Aorta (tissue), 5 donors: ENCODE measurements around the gene SIT1. TPM values are rescaled to one million over a fixed set of nuclear protein-coding genes. Genes with fewer than 3 reads are reported as not detected.

ENCODE experiments used
- ATAC-seq: fragments of 200-7000 bp; cut with Tn5 transposase; one replicate; pipeline ENCODE4 v1.9.1; 2022; ENCODE audit warnings: moderate library complexity; ENCODE audit not compliant: low FRiP score
- DNase-seq, 2 donors: peaks; one replicate each; pipeline ENCODE4 v3.0.0-alpha.2; 2020
- H3K27ac ChIP-seq, 2 donors: one replicate each; pipeline ENCODE4 v1.5.1; 2013; ENCODE audit warnings: low read length in 2 of 2, mild to moderate bottlenecking in 2 of 2, moderate library complexity in 2 of 2, control low read depth in 1 of 2, inconsistent platforms in 1 of 2, low read depth in 1 of 2
- H3K27me3 ChIP-seq, 2 donors: one replicate each; pipeline ENCODE4 v1.6.1; 2013; ENCODE audit warnings: control low read depth in 1 of 2, low read length in 1 of 2, mild to moderate bottlenecking in 1 of 2, moderate library complexity in 1 of 2; ENCODE audit not compliant: insufficient read depth in 2 of 2, control insufficient read depth in 1 of 2
- H3K36me3 ChIP-seq, 2 donors: one replicate each; pipeline ENCODE4 v1.6.1; 2013; ENCODE audit warnings: control low read depth in 1 of 2, low read length in 1 of 2, mild to moderate bottlenecking in 1 of 2; ENCODE audit not compliant: insufficient read depth in 2 of 2, control insufficient read depth in 1 of 2
- H3K4me1 ChIP-seq, 2 donors: one replicate each; pipeline ENCODE4 v1.6.1; 2013; ENCODE audit warnings: low read length in 2 of 2, control low read depth in 1 of 2, mild to moderate bottlenecking in 1 of 2, moderate library complexity in 1 of 2; ENCODE audit not compliant: insufficient read depth in 2 of 2, control insufficient read depth in 1 of 2
- H3K4me3 ChIP-seq, 2 donors: one replicate each; pipeline ENCODE4 v1.5.1; 2013; ENCODE audit warnings: low read length in 2 of 2, control low read depth in 1 of 2, mild to moderate bottlenecking in 1 of 2
- H3K9me3 ChIP-seq: one replicate; pipeline ENCODE4 v1.6.1; 2013; ENCODE audit warnings: mild to moderate bottlenecking, low read length; ENCODE audit not compliant: control insufficient read depth
- WGBS, 2 donors: extraction: QIAGEN DNeasy Blood & Tissue Kit; methylation state at CpG; one replicate each; pipeline ENCODE4 v1.1.7; 2013; 5-methylcytosine and 5-hydroxymethylcytosine counted together
- intact Hi-C, 2 donors: fragments of 100-400 bp; cut with DNase I; formaldehyde crosslinking; loops; one replicate each; pipeline versions ENCODE4 v1.14.2 to v1.15.0; 2022
- polyA plus RNA-seq, 2 donors: library from polyadenylated mRNA; stranded (reverse); fragments of 200-250 nt; gene quantifications; one replicate each; pipeline ENCODE4 v1.2.3, GENCODE V29; 2013
- total RNA-seq, 2 donors: library from RNA; stranded (reverse); fragmentation: NEBNext Ultra II Directional; extraction: Animal tissue kit (Norgen Biotek cat#: 25700); gene quantifications; one replicate each; pipeline ENCODE4 v1.2.1, GENCODE V29; 2021
- donor health status: healthy with polysubstance abuse.
- donor health status: Bipolar disorder and iron deficiency.
- donor health status: DM: no; HTN: no; CAD: no.
- donor health status: DM: no; HTN: no; CAD: no.
- donor health status: DM: yes; HTN: yes; CAD: no.

Gene SIT1
- total and polyA plus RNA-seq, 4 donors = 0.65 to 1.3 (median 1.1) TPM

DNA sequence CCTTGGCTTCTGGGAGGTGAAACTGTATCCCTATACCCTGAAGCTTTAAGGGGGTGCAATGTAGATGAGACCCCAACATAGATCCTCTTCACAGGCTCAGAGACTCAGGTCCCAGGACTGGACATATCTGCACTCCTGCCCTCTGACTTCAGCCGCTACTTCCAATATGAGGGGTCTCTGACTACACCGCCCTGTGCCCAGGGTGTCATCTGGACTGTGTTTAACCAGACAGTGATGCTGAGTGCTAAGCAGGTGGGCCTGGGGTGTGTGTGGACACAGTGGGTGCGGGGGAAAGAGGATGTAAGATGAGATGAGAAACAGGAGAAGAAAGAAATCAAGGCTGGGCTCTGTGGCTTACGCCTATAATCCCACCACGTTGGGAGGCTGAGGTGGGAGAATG lies 28.4 kb upstream of the SIT1 start:
- no peak for ATAC-seq
- Histone ChIP-seq H3K27ac (peak overlapping the region in 1 of 2 donors; percentile 13), H3K4me1 (no peaks in the 10 kb centered on the region), H3K36me3 (peaks cover 0 to 12% of the 10 kb centered on the region in 2 donors), H3K9me3 (no peaks in the 10 kb centered on the region), H3K4me3 (no peak overlapping the region), H3K27me3 (no peaks in the 10 kb centered on the region)
- WGBS, 2 donors = 87 to 94% methylated on average over 5 of the region's 5 CpGs
- no peak for DNase-seq
- intact Hi-C loops = no loop called here

DNA sequence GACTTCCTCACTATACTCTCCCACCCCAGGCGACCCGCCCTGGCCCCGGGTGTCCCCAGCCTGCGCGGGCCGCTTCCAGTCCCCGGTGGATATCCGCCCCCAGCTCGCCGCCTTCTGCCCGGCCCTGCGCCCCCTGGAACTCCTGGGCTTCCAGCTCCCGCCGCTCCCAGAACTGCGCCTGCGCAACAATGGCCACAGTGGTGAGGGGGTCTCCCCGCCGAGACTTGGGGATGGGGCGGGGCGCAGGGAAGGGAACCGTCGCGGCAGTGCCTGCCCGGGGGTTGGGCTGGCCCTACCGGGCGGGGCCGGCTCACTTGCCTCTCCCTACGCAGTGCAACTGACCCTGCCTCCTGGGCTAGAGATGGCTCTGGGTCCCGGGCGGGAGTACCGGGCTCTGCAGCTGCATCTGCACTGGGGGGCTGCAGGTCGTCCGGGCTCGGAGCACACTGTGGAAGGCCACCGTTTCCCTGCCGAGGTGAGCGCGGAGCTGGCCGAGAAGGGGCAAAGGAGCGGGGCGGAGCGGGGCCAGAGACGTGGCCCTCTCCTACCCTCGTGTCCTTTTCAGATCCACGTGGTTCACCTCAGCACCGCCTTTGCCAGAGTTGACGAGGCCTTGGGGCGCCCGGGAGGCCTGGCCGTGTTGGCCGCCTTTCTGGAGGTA lies 25.1 kb upstream of the SIT1 start:
- intact Hi-C loops = no loop called here
- no peak overlapping the region for H3K27ac ChIP-seq
- H3K9me3 ChIP-seq = no peaks in the 10 kb centered on the region
- no peaks in the 10 kb centered on the region for H3K27me3 ChIP-seq
- H3K36me3 ChIP-seq = no peaks in the 10 kb centered on the region
- 7 to 9% methylated on average over 48 to 51 of the region's 51 CpGs for WGBS, 2 donors
- peak overlapping the region; percentile 8 to 34 for H3K4me3 ChIP-seq
- peak; percentile 62 to 83 for DNase-seq
- ATAC-seq = peak; percentile 61
- no peaks in the 10 kb centered on the region for H3K4me1 ChIP-seq

DNA sequence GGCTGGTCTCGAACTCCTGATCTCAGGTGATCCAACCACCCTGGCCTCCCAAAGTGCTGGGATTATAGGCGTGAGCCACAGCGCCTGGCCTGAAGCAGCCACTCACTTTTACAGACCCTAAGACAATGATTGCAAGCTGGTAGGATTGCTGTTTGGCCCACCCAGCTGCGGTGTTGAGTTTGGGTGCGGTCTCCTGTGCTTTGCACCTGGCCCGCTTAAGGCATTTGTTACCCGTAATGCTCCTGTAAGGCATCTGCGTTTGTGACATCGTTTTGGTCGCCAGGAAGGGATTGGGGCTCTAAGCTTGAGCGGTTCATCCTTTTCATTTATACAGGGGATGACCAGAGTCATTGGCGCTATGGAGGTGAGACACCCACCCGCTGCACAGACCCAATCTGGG lies 24.5 kb upstream of the SIT1 start:
- intact Hi-C loops = no loop called here
- no peaks in the 10 kb centered on the region for H3K27me3 ChIP-seq
- ATAC-seq = no peak
- no peak overlapping the region for H3K4me3 ChIP-seq
- peak overlapping the region in 1 of 2 donors; percentile 6 for H3K27ac ChIP-seq
- H3K4me1 ChIP-seq = no peaks in the 10 kb centered on the region
- no peaks in the 10 kb centered on the region for H3K9me3 ChIP-seq
- 71 to 72% methylated on average over 13 of the region's 13 CpGs for WGBS, 2 donors
- no peak for DNase-seq
- no peaks in the 10 kb centered on the region for H3K36me3 ChIP-seq

DNA sequence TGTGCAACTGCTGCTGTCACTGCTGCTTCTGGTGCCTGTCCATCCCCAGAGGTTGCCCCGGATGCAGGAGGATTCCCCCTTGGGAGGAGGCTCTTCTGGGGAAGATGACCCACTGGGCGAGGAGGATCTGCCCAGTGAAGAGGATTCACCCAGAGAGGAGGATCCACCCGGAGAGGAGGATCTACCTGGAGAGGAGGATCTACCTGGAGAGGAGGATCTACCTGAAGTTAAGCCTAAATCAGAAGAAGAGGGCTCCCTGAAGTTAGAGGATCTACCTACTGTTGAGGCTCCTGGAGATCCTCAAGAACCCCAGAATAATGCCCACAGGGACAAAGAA lies 23.3 kb upstream of the SIT1 start:
- Histone ChIP-seq H3K27me3 (no peaks in the 10 kb centered on the region), H3K4me1 (no peaks in the 10 kb centered on the region), H3K9me3 (no peaks in the 10 kb centered on the region), H3K27ac (no peak overlapping the region), H3K4me3 (no peak overlapping the region), H3K36me3 (no peaks in the 10 kb centered on the region)
- ATAC-seq (no peak), DNase-seq (no peak)
- intact Hi-C loops = no loop called here
- WGBS, 2 donors = 47 to 49% methylated on average over 3 of the region's 3 CpGs

DNA sequence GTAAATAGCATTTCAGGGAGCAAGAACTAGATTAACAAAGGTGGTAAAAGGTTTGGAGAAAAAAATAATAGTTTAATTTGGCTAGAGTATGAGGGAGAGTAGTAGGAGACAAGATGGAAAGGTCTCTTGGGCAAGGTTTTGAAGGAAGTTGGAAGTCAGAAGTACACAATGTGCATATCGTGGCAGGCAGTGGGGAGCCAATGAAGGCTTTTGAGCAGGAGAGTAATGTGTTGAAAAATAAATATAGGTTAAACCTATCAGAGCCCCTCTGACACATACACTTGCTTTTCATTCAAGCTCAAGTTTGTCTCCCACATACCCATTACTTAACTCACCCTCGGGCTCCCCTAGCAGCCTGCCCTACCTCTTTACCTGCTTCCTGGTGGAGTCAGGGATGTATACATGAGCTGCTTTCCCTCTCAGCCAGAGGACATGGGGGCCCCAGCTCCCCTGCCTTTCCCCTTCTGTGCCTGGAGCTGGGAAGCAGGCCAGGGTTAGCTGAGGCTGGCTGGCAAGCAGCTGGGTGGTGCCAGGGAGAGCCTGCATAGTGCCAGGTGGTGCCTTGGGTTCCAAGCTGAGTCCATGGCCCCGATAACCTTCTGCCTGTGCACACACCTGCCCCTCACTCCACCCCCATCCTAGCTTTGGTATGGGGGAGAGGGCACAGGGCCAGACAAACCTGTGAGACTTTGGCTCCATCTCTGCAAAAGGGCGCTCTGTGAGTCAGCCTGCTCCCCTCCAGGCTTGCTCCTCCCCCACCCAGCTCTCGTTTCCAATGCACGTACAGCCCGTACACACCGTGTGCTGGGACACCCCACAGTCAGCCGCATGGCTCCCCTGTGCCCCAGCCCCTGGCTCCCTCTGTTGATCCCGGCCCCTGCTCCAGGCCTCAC lies 22.6 kb upstream of the SIT1 start, which contains the start of gene CA9:
Gene CA9 (plus strand): TSS at position 797 of the 893 bp plus-strand sequence. CDS start 32 bp downstream, at position 829.
- intact Hi-C loops = no loop called here
- DNase-seq (peak in 1 of 2 donors; percentile 64), ATAC-seq (peak; percentile 42)
- Histone ChIP-seq H3K27ac (no peak within 1 kb of the TSS), H3K27me3 (no peaks in the 10 kb centered on the region), H3K36me3 (no peaks in the 10 kb centered on the region), H3K4me1 (no peaks in the 10 kb centered on the region), H3K4me3 (no peak within 1 kb of the TSS), H3K9me3 (no peaks in the 10 kb centered on the region)
- WGBS, 2 donors = 6 to 9% methylated on average over 10 of the region's 10 CpGs

DNA sequence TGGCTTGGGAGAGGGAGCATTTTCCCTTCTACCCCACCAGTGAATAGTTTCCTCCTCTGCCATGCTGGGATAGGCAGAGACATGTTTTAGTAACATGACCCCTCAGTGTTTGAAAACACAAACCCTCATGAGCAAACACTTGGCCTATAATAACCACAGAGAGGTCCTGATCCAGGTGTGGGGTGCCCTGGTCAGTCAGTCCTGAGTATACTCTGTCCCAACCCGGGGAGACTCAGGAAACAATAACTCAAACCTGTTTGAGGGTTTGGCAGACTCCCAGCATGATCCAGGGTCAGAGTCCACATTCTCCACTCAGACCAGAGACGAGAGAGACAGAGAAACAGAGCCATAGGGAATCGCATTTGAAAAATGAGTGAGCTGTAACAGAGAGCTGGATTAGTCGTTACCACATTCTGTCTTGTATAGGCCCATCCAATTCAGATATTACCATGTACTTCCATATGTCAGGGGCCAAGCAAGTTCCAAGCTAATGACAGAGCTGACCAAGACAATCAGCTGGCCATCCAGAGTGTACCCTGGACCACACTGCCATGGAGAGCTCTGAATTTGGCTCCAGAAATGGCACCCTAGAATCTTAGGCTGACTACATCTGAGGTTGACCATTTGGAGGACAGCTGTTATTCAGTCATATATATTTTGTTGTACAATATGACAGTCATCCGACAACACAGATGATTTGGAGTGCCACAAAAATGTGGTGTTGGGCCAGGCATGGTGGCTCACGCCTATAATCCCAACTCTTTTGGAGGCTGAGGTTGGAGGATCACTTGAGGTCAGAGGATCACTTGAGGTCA lies 18.8 kb upstream of the SIT1 start:
- 77% methylated on average over 6 of the region's 6 CpGs for WGBS, 2 donors
- H3K4me3 ChIP-seq = no peak overlapping the region
- H3K27me3 ChIP-seq = no peaks in the 10 kb centered on the region
- DNase-seq (no peak), ATAC-seq (no peak)
- H3K36me3 ChIP-seq = no peaks in the 10 kb centered on the region
- no peak overlapping the region for H3K27ac ChIP-seq
- no peaks in the 10 kb centered on the region for H3K4me1 ChIP-seq
- intact Hi-C loops = no loop called here
- H3K9me3 ChIP-seq = no peaks in the 10 kb centered on the region

DNA sequence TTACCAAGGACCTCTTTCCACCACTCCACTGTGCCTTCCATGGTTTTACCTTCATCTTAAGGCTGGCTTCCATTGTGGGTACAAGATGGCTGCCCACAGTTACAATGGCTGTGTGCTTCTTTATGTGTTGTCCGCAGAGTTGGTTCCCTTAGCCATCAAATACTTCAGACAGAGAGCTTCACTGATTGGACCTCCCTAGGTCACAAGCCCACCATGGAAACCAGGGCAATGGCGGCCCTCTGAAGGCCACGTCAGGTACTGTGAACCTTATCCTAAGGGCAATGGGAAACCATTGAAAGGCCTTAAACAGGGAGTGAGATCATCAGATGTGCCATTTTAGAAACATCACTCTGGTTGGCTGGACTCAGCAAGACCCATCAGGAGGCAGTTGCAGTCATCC lies 17.2 kb upstream of the SIT1 start:
- no peak for ATAC-seq
- intact Hi-C loops = no loop called here
- no peak overlapping the region for H3K4me3 ChIP-seq

DNA sequence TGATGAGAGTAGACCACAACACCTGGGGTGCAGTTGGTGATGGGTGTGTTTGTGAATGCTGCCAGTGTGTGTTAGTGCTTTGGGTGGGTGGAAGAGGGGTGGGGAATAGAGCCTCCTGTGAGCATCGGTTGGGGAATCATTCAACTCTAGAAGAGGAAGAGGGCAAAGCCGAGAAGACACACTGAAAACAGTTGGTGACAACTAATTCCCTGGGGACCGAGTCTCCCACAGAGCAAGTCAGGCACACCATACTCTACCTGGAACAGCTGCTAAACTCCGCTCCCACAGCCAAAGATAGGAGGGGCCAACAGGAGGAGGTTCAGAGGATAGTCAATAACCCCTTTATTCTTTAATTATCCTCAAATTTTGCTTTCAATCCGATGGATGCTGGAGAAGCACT lies 15.8 kb upstream of the SIT1 start:
- no peak overlapping the region for H3K27ac ChIP-seq
- WGBS, 2 donors = 90 to 94% methylated on average over 5 of the region's 5 CpGs
- no peak for DNase-seq
- no peaks in the 10 kb centered on the region for H3K36me3 ChIP-seq
- intact Hi-C loops = no loop called here
- ATAC-seq = no peak
- H3K4me3 ChIP-seq = no peak overlapping the region
- no peaks in the 10 kb centered on the region for H3K27me3 ChIP-seq
- no peaks in the 10 kb centered on the region for H3K9me3 ChIP-seq
- peaks cover 0 to 2% of the 10 kb centered on the region in 2 donors for H3K4me1 ChIP-seq

More for the DNA sequence above, 17.2 kb upstream of the SIT1 start:
- no peaks in the 10 kb centered on the region for H3K36me3 ChIP-seq
- DNase-seq = no peak
- no peaks in the 10 kb centered on the region for H3K9me3 ChIP-seq
- H3K4me1 ChIP-seq = peaks cover 0 to under 1% of the 10 kb centered on the region in 2 donors
- H3K27me3 ChIP-seq = no peaks in the 10 kb centered on the region
- no peak overlapping the region for H3K27ac ChIP-seq
- WGBS, 2 donors = 98 to 99% methylated on average over 3 of the region's 3 CpGs
